HEK293 (cell line): Measurements from ENCODE around the gene MUC5AC.

ENCODE experiments used
- CTCF ChIA-PET: fragments of 350-600 bp; formaldehyde crosslinking; extraction: SDS; loops from one replicate; lab custom pipeline; 2021; ENCODE audit warnings: antibody characterized with exemption; lab: Yijun Ruan, JAX
- POLR2A ChIA-PET: fragments of 300-600 bp; formaldehyde crosslinking; extraction: SDS; loops from one replicate; lab custom pipeline; 2020; ENCODE audit warnings: antibody characterized with exemption, inconsistent platforms; lab: Yijun Ruan, JAX
- H3K27ac ChIP-seq: fragments of 200-500 bp; sonication (Bioruptor generic); 2 replicates; pipeline ENCODE4 v1.5.1; 2014; ENCODE audit warnings: low read depth, low read length, control low read depth, inconsistent platforms; ENCODE audit errors: extremely low read depth
- H3K36me3 ChIP-seq, 2 experiments: fragments of 200-500 bp in 1 of 2; sonication (Bioruptor generic) in 1 of 2; 1 replicate in 1 of 2; 2 replicates in 1 of 2; pipeline ENCODE4 v1.5.1; 2014 to 2017; ENCODE audit warnings: inconsistent platforms in 2 of 2, low read length in 2 of 2; ENCODE audit not compliant: control insufficient read depth in 2 of 2, insufficient read depth in 1 of 2
- H3K4me1 ChIP-seq: fragments of 200-500 bp; sonication (Bioruptor generic); 2 replicates; pipeline ENCODE4 v1.5.1; 2014; ENCODE audit warnings: mild to moderate bottlenecking, low read length, inconsistent platforms; ENCODE audit not compliant: control insufficient read depth, insufficient read depth
- H3K4me3 ChIP-seq: 2 replicates; pipeline ENCODE4 v1.5.1; 2011; ENCODE audit warnings: low read depth, mild to moderate bottlenecking, control low read depth, low read length, moderate library complexity
- H3K9me3 ChIP-seq: fragments of 200-500 bp; sonication (Bioruptor generic); 2 replicates; pipeline ENCODE4 v1.5.1; 2014; ENCODE audit warnings: low read depth, low read length, inconsistent platforms; ENCODE audit not compliant: control insufficient read depth, insufficient read depth
- AEBP2 ChIP-seq: fragments of 450-650 bp; formaldehyde crosslinking; IDR thresholded peaks from 2 replicates; pipeline ENCODE4 v1.5.1; 2016; ENCODE audit warnings: missing biosample characterization, missing genetic modification characterization, borderline replicate concordance
- ATF2 ChIP-seq: fragments of 450-650 bp; formaldehyde crosslinking; IDR thresholded peaks from 2 replicates; pipeline ENCODE4 v1.5.1; 2016; ENCODE audit warnings: missing biosample characterization, missing genetic modification characterization, low read depth
- BCL11A ChIP-seq: fragments of 450-650 bp; formaldehyde crosslinking; IDR thresholded peaks from 2 replicates; pipeline ENCODE4 v1.5.1; 2016; ENCODE audit warnings: low read depth, missing biosample characterization, missing genetic modification characterization
- GLI2 ChIP-seq: fragments of 450-650 bp; formaldehyde crosslinking; IDR thresholded peaks from 2 replicates; pipeline ENCODE4; 2017; ENCODE audit warnings: missing biosample characterization, missing genetic modification characterization, low read depth, borderline replicate concordance
- GLIS1 ChIP-seq: fragments of 450-650 bp; formaldehyde crosslinking; IDR thresholded peaks from 2 replicates; pipeline ENCODE4 v1.5.1; 2016; ENCODE audit warnings: missing biosample characterization, missing genetic modification characterization
- PBX3 ChIP-seq: sonication (generic); formaldehyde crosslinking; IDR thresholded peaks from 2 replicates; pipeline ENCODE4 v1.8.1; 2022; ENCODE audit warnings: mild to moderate bottlenecking, moderate library complexity, missing genetic modification reagents
- SP2 ChIP-seq: fragments of 450-650 bp; formaldehyde crosslinking; IDR thresholded peaks from 2 replicates; pipeline ENCODE4 v1.5.1; 2016; ENCODE audit warnings: missing biosample characterization, missing genetic modification characterization
- SP7 ChIP-seq: fragments of 450-650 bp; formaldehyde crosslinking; IDR thresholded peaks from 2 replicates; pipeline ENCODE4 v1.5.1; 2016; ENCODE audit warnings: missing biosample characterization, missing genetic modification characterization
- YY1 ChIP-seq: fragments of 450-650 bp; formaldehyde crosslinking; IDR thresholded peaks from 2 replicates; pipeline ENCODE4 v1.5.1; 2018; ENCODE audit warnings: missing biosample characterization, missing genetic modification characterization
- ZBTB7A ChIP-seq: fragments of 450-650 bp; formaldehyde crosslinking; IDR thresholded peaks from 2 replicates; pipeline ENCODE4 v1.5.1; 2016; ENCODE audit warnings: low read depth, missing biosample characterization, missing genetic modification characterization
- ZNF132 ChIP-seq: fragments of 450-650 bp; formaldehyde crosslinking; IDR thresholded peaks from 2 replicates; pipeline ENCODE4 v1.5.1; 2017; ENCODE audit warnings: missing biosample characterization, missing genetic modification characterization, borderline replicate concordance
- ZNF155 ChIP-seq: fragments of 450-650 bp; formaldehyde crosslinking; IDR thresholded peaks from 2 replicates; pipeline ENCODE4 v1.5.1; 2016; ENCODE audit warnings: missing biosample characterization, missing genetic modification characterization
- ZNF175 ChIP-seq: fragments of 450-650 bp; formaldehyde crosslinking; IDR thresholded peaks from 2 replicates; pipeline ENCODE4 v1.5.1; 2016; ENCODE audit warnings: missing biosample characterization, missing genetic modification characterization
- ZNF202 ChIP-seq: fragments of 450-650 bp; formaldehyde crosslinking; IDR thresholded peaks from 2 replicates; pipeline ENCODE4 v1.5.1; 2016; ENCODE audit warnings: missing biosample characterization, missing genetic modification characterization, borderline replicate concordance
- ZNF248 ChIP-seq: fragments of 450-650 bp; formaldehyde crosslinking; IDR thresholded peaks from 2 replicates; pipeline ENCODE4 v1.5.1; 2017; ENCODE audit warnings: missing biosample characterization, missing genetic modification characterization
- ZNF280C ChIP-seq: fragments of 450-650 bp; formaldehyde crosslinking; IDR thresholded peaks from 2 replicates; pipeline ENCODE4 v1.5.1; 2016; ENCODE audit warnings: missing biosample characterization, missing genetic modification characterization
- ZNF292 ChIP-seq: fragments of 450-650 bp; formaldehyde crosslinking; IDR thresholded peaks from 2 replicates; pipeline ENCODE4 v1.5.1; 2016; ENCODE audit warnings: low read depth, missing biosample characterization, missing genetic modification characterization, borderline replicate concordance
- ZNF391 ChIP-seq: fragments of 450-650 bp; formaldehyde crosslinking; IDR thresholded peaks from 2 replicates; pipeline ENCODE4 v1.5.1; 2016; ENCODE audit warnings: low read depth, missing biosample characterization, missing genetic modification characterization, borderline replicate concordance
- ZNF48 ChIP-seq: fragments of 450-650 bp; formaldehyde crosslinking; IDR thresholded peaks from 2 replicates; pipeline ENCODE4 v1.5.1; 2016; ENCODE audit warnings: missing biosample characterization, missing genetic modification characterization
- ZNF514 ChIP-seq: fragments of 450-650 bp; formaldehyde crosslinking; IDR thresholded peaks from 2 replicates; pipeline ENCODE4 v1.5.1; 2016; ENCODE audit warnings: missing biosample characterization, missing genetic modification characterization
- ZNF558 ChIP-seq: fragments of 450-650 bp; formaldehyde crosslinking; IDR thresholded peaks from 2 replicates; pipeline ENCODE4 v1.5.1; 2016; ENCODE audit warnings: missing biosample characterization, missing genetic modification characterization
- ZNF639 ChIP-seq: fragments of 450-650 bp; formaldehyde crosslinking; IDR thresholded peaks from 2 replicates; pipeline ENCODE4 v1.5.1; 2016; ENCODE audit warnings: missing biosample characterization, missing genetic modification characterization
- ZNF670 ChIP-seq: fragments of 450-650 bp; formaldehyde crosslinking; IDR thresholded peaks from 2 replicates; pipeline ENCODE4 v1.5.1; 2016; ENCODE audit warnings: missing biosample characterization, missing genetic modification characterization, low read depth
- ZNF776 ChIP-seq: fragments of 450-650 bp; formaldehyde crosslinking; IDR thresholded peaks from 2 replicates; pipeline ENCODE4 v1.5.0; 2017; ENCODE audit warnings: missing biosample characterization, missing genetic modification characterization, borderline replicate concordance
- ZNF791 ChIP-seq: fragments of 450-650 bp; formaldehyde crosslinking; IDR thresholded peaks from 2 replicates; pipeline ENCODE4 v1.5.1; 2016; ENCODE audit warnings: missing biosample characterization, missing genetic modification characterization
- ZSCAN23 ChIP-seq: fragments of 450-650 bp; formaldehyde crosslinking; IDR thresholded peaks from 2 replicates; pipeline ENCODE4 v1.5.1; 2016; ENCODE audit warnings: missing biosample characterization, missing genetic modification characterization

Gene MUC5AC

GRCh38 chr11:1239596-1240205, 81.9 kb downstream of the MUC5AC start:
- Histone ChIP-seq H3K4me1 (no peaks in the 10 kb centered on the region), H3K9me3 (no peaks in the 10 kb centered on the region), H3K27ac (no peak overlapping the region), H3K36me3 (no peaks in the 10 kb centered on the region), H3K4me3 (no peak overlapping the region)
- CTCF ChIA-PET, result no interaction called here
- no peak for TF ChIP-seq ZNF175 (tag by site-specific recombination)
- TF ChIP-seq GLI2 (tag by site-specific recombination), result no peak
- TF ChIP-seq ATF2 (tag by site-specific recombination), result no peak
- TF ChIP-seq ZNF791 (tag by site-specific recombination), result no peak
- no peak for TF ChIP-seq ZNF558 (tag by site-specific recombination)
- TF ChIP-seq ZNF280C (tag by site-specific recombination), result no peak
- no peak for TF ChIP-seq ZBTB7A
- POLR2A ChIA-PET, result no interaction called here

GRCh38 chr11:1240771-1241170, 83.0 kb downstream of the MUC5AC start:
- TF ChIP-seq ZNF639 (no peak), ZNF48 (tag by site-specific recombination) (no peak), SP2 (tag by site-specific recombination) (no peak), ZNF155 (tag by site-specific recombination) (no peak), ZNF292 (tag by site-specific recombination) (no peak), ZNF776 (tag by site-specific recombination) (no peak), ZNF248 (tag by site-specific recombination) (no peak), ZNF202 (tag by site-specific recombination) (no peak), ZNF391 (tag by site-specific recombination) (no peak), ZNF670 (tag by site-specific recombination) (no peak)
- ChIA-PET POLR2A (no interaction called here), CTCF (no interaction called here)
- no peak overlapping the region for H3K27ac ChIP-seq
- H3K36me3 ChIP-seq, result no peaks in the 10 kb centered on the region
- no peaks in the 10 kb centered on the region for H3K9me3 ChIP-seq
- no peaks in the 10 kb centered on the region for H3K4me1 ChIP-seq
- no peak overlapping the region for H3K4me3 ChIP-seq

- Histone ChIP-seq H3K4me3 (no peak overlapping the region), H3K9me3 (no peaks in the 10 kb centered on the region), H3K27ac (no peak overlapping the region), H3K36me3 (no peaks in the 10 kb centered on the region), H3K4me1 (no peaks in the 10 kb centered on the region)
- CTCF ChIA-PET, result no interaction called here
- POLR2A ChIA-PET, result no interaction called here
- TF ChIP-seq ZNF670 (tag by site-specific recombination), result no peak
- no peak for TF ChIP-seq ZNF132 (tag by site-specific recombination)
- TF ChIP-seq SP7 (tag by site-specific recombination), result no peak
- no peak for TF ChIP-seq ZSCAN23 (tag by site-specific recombination)
- no peak for TF ChIP-seq ZNF514 (tag by site-specific recombination)
- TF ChIP-seq PBX3 (CRISPR knock-in tag), result no peak
- TF ChIP-seq BCL11A, result no peak
- no peak for TF ChIP-seq GLIS1 (tag by site-specific recombination)
- TF ChIP-seq AEBP2 (tag by site-specific recombination), result no peak
- no peak for TF ChIP-seq YY1 (tag by site-specific recombination)
These were observed 84.0 kb downstream of the MUC5AC start for GRCh38 chr11:1241706-1242105.
